GM23248 (cell line): Measurements from ENCODE around the gene KLHL10.

Experiments used
- EZH2 ChIP-seq: fragments of 200-600 bp; sonication (generic); IDR thresholded peaks from 2 replicates; pipeline ENCODE4 v1.6.1; 2018; ENCODE audit warnings: antibody characterized with exemption, mild to moderate bottlenecking; ENCODE audit not compliant: insufficient read depth, poor library complexity, severe bottlenecking
- EZH2phosphoT487 ChIP-seq: fragments of 200-600 bp; sonication (generic); IDR thresholded peaks from 2 replicates; pipeline ENCODE4 v1.6.1; 2018; ENCODE audit warnings: antibody characterized with exemption, moderate library complexity, mild to moderate bottlenecking, low read depth; ENCODE audit not compliant: insufficient read depth

GRCh38 chr17:41873559-41874292 lies 36.1 kb downstream of the KLHL10 start:
- TF ChIP-seq EZH2 (no peak), EZH2phosphoT487 (no peak)
